PFSK-1 (cell line): ENCODE results near the gene TAOK2.

Experiments used
- FOXP2 ChIP-seq: optimal IDR thresholded peaks from 2 replicates; pipeline ENCODE3; 2011; ENCODE audit warnings: borderline replicate concordance, control low read depth, inconsistent platforms; ENCODE audit not compliant: insufficient read depth; ENCODE audit errors: extremely low read length, extremely low read depth
- POLR2AphosphoS5 ChIP-seq: IDR thresholded peaks from 2 replicates; pipeline ENCODE4 v1.6.1; 2012; ENCODE audit warnings: low read depth, mild to moderate bottlenecking, control low read depth, low read length, moderate library complexity
- SIN3A ChIP-seq: IDR thresholded peaks from 2 replicates; pipeline ENCODE4 v1.6.1; 2012; ENCODE audit warnings: mild to moderate bottlenecking, low read length, moderate library complexity, borderline replicate concordance; ENCODE audit not compliant: insufficient read depth
- TAF1 ChIP-seq: IDR thresholded peaks from 2 replicates; pipeline ENCODE4 v1.6.1; 2012; ENCODE audit warnings: low read length, control low read depth, borderline replicate concordance; ENCODE audit not compliant: insufficient read depth
- TF ChIP-seq, protein P1 (sequence below), 2 experiments: IDR thresholded peaks; 2 replicates each; pipeline versions ENCODE4 v1.6.1 to v1.8.0; 2011 to 2012; ENCODE audit warnings: low read depth in 2 of 2, low read length in 2 of 2, control low read depth in 1 of 2, inconsistent platforms in 1 of 2, mild to moderate bottlenecking in 1 of 2, moderate library complexity in 1 of 2; ENCODE audit not compliant: insufficient read depth in 1 of 2

DNA sequence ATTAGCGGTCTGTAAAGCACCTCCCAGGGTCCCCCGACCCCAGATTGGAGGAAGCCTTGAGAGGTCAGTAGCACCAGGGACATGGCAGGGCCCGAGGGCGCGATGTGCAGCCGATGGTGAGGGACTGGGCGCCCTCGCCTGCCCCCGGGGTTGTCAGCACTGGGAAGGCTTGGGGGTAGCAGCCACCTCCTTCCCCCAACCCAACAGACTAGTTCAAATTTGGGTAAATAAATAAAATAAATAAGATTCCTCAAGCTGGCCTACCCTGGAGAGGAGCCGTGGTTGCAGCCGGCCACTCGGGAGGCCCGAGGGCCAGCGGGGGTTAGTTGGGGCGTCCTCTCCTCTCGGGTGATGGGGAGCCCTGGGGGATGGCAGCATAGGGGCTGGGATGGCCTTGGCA, 50.8 kb downstream of the TAOK2 start:
- TF ChIP-seq TAF1 = no peak
- TF ChIP-seq POLR2AphosphoS5 = no peak
- TF ChIP-seq SIN3A = no peak
- TF ChIP-seq, protein P1, sequence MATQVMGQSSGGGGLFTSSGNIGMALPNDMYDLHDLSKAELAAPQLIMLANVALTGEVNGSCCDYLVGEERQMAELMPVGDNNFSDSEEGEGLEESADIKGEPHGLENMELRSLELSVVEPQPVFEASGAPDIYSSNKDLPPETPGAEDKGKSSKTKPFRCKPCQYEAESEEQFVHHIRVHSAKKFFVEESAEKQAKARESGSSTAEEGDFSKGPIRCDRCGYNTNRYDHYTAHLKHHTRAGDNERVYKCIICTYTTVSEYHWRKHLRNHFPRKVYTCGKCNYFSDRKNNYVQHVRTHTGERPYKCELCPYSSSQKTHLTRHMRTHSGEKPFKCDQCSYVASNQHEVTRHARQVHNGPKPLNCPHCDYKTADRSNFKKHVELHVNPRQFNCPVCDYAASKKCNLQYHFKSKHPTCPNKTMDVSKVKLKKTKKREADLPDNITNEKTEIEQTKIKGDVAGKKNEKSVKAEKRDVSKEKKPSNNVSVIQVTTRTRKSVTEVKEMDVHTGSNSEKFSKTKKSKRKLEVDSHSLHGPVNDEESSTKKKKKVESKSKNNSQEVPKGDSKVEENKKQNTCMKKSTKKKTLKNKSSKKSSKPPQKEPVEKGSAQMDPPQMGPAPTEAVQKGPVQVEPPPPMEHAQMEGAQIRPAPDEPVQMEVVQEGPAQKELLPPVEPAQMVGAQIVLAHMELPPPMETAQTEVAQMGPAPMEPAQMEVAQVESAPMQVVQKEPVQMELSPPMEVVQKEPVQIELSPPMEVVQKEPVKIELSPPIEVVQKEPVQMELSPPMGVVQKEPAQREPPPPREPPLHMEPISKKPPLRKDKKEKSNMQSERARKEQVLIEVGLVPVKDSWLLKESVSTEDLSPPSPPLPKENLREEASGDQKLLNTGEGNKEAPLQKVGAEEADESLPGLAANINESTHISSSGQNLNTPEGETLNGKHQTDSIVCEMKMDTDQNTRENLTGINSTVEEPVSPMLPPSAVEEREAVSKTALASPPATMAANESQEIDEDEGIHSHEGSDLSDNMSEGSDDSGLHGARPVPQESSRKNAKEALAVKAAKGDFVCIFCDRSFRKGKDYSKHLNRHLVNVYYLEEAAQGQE (IDR thresholded peaks at IDR 0.05; ENCODE audit: insufficient read depth in 1 of 2, low read depth in 2 of 2, low read length in 2 of 2) = no peak
- TF ChIP-seq FOXP2 = no peak
